ENCODE results near the gene PHACTR2. TPM values are rescaled to one million over a fixed set of nuclear protein-coding genes. Genes with fewer than 3 reads are reported as not detected.
"Not testable (repeated sequence)": the region's sequence is repeated elsewhere in the genome, so short reads cannot be mapped to it uniquely, and the experiment has no call there.

Gene PHACTR2
- total and polyA plus RNA-seq, 8 donors = 3.0 to 126 (median 33.9) TPM

GRCh38 chr6:143784316-143784715 is 106.6 kb downstream of the PHACTR2 start:
- Histone ChIP-seq H3K27ac (no peak overlapping the region), H3K27me3 (no peaks in the 10 kb centered on the region), H3K36me3 (peaks cover 0 to 72% (median 59%) of the 10 kb centered on the region in 4 donors), H3K9me3 (peaks cover 5 to 20% (median 11%) of the 10 kb centered on the region in 4 donors), H3K4me1 (no peaks in the 10 kb centered on the region), H3K4me3 (no peak overlapping the region)
- no peak for TF ChIP-seq POLR2AphosphoS5 (IDR thresholded peaks at IDR 0.05)
- no peak for TF ChIP-seq EP300 (IDR thresholded peaks at IDR 0.05)
- TF ChIP-seq, protein P1, sequence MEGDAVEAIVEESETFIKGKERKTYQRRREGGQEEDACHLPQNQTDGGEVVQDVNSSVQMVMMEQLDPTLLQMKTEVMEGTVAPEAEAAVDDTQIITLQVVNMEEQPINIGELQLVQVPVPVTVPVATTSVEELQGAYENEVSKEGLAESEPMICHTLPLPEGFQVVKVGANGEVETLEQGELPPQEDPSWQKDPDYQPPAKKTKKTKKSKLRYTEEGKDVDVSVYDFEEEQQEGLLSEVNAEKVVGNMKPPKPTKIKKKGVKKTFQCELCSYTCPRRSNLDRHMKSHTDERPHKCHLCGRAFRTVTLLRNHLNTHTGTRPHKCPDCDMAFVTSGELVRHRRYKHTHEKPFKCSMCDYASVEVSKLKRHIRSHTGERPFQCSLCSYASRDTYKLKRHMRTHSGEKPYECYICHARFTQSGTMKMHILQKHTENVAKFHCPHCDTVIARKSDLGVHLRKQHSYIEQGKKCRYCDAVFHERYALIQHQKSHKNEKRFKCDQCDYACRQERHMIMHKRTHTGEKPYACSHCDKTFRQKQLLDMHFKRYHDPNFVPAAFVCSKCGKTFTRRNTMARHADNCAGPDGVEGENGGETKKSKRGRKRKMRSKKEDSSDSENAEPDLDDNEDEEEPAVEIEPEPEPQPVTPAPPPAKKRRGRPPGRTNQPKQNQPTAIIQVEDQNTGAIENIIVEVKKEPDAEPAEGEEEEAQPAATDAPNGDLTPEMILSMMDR (IDR thresholded peaks at IDR 0.05) = no peak
- no peak for TF ChIP-seq POLR2A (IDR thresholded peaks at IDR 0.05)
- intact Hi-C loops (cut with DNase I; ENCODE audit: low total_unique reads) = no loop called here
- no peak for DNase-seq

DNA sequence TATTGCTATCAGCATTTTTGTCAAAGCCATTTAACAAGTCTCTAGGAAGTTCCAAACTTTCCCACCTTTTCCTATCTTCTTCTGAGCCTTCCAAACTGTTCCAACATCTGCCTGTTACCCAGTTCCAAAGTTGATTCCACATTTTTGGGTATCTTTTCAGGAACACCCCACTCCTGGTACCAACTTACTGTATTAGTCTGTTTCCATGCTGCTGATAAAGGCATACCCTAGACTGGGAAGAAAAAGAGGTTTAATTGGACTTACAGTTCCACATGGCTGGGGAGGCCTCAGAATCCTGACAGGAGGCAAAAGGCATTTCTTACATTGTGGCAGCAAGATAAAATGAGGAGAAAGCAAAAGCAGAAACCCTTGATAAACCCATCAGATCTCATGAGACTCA is 108.6 kb downstream of the PHACTR2 start:
- peaks cover 0 to 75% (median 70%) of the 10 kb centered on the region in 4 donors for H3K36me3 ChIP-seq
- DNase-seq = not testable (repeated sequence)

GRCh38 chr6:143792402-143793279 is 114.9 kb downstream of the PHACTR2 start:
- peaks cover 7 to 82% (median 58%) of the 10 kb centered on the region in 4 donors for H3K36me3 ChIP-seq
- intact Hi-C loops (cut with DNase I; ENCODE audit: low total_unique reads) = no loop called here
- WGBS, 5 donors = 62 to 90% (median 70%) methylated on average over 3 of the region's 3 CpGs
- no peak for DNase-seq
- H3K4me3 ChIP-seq = no peak overlapping the region
- no peaks in the 10 kb centered on the region for H3K4me1 ChIP-seq
- H3K9me3 ChIP-seq = peaks cover 0 to 11% (median 4%) of the 10 kb centered on the region in 4 donors
- no peak overlapping the region for H3K27ac ChIP-seq
- TF ChIP-seq EP300 (IDR thresholded peaks at IDR 0.05) (no peak), POLR2AphosphoS5 (IDR thresholded peaks at IDR 0.05) (no peak), POLR2A (IDR thresholded peaks at IDR 0.05) (no peak)
- TF ChIP-seq, protein P1 (IDR thresholded peaks at IDR 0.05) = no peak
- no peaks in the 10 kb centered on the region for H3K27me3 ChIP-seq

More for the DNA sequence above, 108.6 kb downstream of the PHACTR2 start:
- H3K27ac ChIP-seq; intact Hi-C loops (cut with DNase I; ENCODE audit: low total_unique reads); H3K4me3 ChIP-seq; H3K4me1 ChIP-seq; H3K27me3 ChIP-seq: not testable (repeated sequence)
- H3K9me3 ChIP-seq = peaks cover 5 to 20% (median 11%) of the 10 kb centered on the region in 4 donors

DNA sequence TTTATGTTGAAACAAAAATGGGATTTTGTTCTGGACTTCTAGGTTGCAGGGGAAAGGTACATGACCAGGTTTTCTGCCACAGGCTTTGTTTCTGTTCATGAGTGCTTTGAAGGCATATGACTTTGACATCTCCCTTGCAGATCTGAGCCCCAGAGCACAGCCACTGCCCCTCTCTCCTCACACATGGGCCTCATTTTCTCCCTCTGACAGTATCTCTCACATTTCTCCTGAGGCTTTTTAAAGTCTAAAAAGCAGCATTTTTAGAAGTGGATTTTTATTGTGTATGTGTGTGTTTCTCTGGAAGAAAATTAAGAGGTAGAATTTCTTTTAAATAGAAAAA is 115.5 kb downstream of the PHACTR2 start:
- Histone ChIP-seq H3K27me3 (no peaks in the 10 kb centered on the region), H3K4me1 (no peaks in the 10 kb centered on the region), H3K4me3 (no peak overlapping the region), H3K36me3 (peaks cover 7 to 79% (median 57%) of the 10 kb centered on the region in 4 donors), H3K9me3 (peaks cover 0 to 11% (median 4%) of the 10 kb centered on the region in 4 donors), H3K27ac (no peak overlapping the region)
- DNase-seq = no peak
- intact Hi-C loops (cut with DNase I; ENCODE audit: low total_unique reads) = no loop called here
- TF ChIP-seq POLR2A (IDR thresholded peaks at IDR 0.05) = no peak
- no peak for TF ChIP-seq EP300 (IDR thresholded peaks at IDR 0.05)
- TF ChIP-seq POLR2AphosphoS5 (IDR thresholded peaks at IDR 0.05) = no peak
- TF ChIP-seq, protein P1 (IDR thresholded peaks at IDR 0.05) = no peak

GRCh38 chr6:143796551-143796950 is 118.8 kb downstream of the PHACTR2 start:
- H3K4me1 ChIP-seq; H3K27me3 ChIP-seq; DNase-seq; intact Hi-C loops (cut with DNase I; ENCODE audit: low total_unique reads); H3K4me3 ChIP-seq; H3K27ac ChIP-seq: not testable (repeated sequence)
- 90 to 100% (median 97%) methylated on average over 2 of the region's 2 CpGs for WGBS, 5 donors
- peaks cover 0 to 14% (median 9%) of the 10 kb centered on the region in 4 donors for H3K9me3 ChIP-seq
- peaks cover 7 to 71% (median 38%) of the 10 kb centered on the region in 4 donors for H3K36me3 ChIP-seq

GRCh38 chr6:143798487-143798886 is 120.7 kb downstream of the PHACTR2 start:
- DNase-seq; H3K9me3 ChIP-seq; H3K27ac ChIP-seq; intact Hi-C loops (cut with DNase I; ENCODE audit: low total_unique reads); H3K4me3 ChIP-seq; H3K27me3 ChIP-seq; H3K4me1 ChIP-seq: not testable (repeated sequence)
- peaks cover 3 to 57% (median 24%) of the 10 kb centered on the region in 4 donors for H3K36me3 ChIP-seq
- 94 to 100% (median 98%) methylated on average over 3 of the region's 3 CpGs for WGBS, 5 donors
